OCI-LY1 (cell line): Measurements from ENCODE around the gene LLGL2.
"Not testable (repeated sequence)": the region's sequence is repeated elsewhere in the genome, so short reads cannot be mapped to it uniquely, and the experiment has no call there.

Experiments
- EZH2 ChIP-seq: fragments of 200-600 bp; sonication (generic), shearing (Covaris generic); IDR thresholded peaks from 2 replicates; pipeline ENCODE4 v1.8.0; 2017; ENCODE audit warnings: borderline replicate concordance, mixed run types, mild to moderate bottlenecking, antibody characterized with exemption, low read length, moderate library complexity, mixed read lengths
- TF ChIP-seq, protein P1 (sequence below): fragments of 200-600 bp; sonication (generic), shearing (Covaris generic); IDR thresholded peaks from 2 replicates; pipeline ENCODE4 v1.5.1; 2017; ENCODE audit warnings: mild to moderate bottlenecking, antibody characterized with exemption, low read length, moderate library complexity, mixed read lengths

DNA sequence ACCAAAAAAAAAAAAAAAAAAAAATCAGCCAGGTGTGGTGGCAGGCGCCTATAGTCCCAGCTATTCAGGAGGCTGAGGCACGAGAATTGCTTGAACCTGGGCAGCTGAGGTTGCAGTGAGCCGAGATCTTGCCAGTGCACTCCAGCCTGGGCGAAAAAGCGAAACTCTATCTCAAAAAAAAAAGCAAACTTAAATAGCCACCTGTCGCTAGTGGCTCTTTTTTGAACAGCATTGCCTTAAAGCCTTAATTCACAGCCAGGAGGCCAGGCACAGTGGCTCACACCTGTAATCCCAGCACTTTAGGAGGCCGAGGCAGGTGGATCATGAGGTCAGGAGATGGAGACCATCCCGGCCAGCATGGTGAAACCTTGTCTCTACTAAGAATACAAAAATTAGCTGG, 5.1 kb upstream of the LLGL2 start:
- TF ChIP-seq, protein P1, sequence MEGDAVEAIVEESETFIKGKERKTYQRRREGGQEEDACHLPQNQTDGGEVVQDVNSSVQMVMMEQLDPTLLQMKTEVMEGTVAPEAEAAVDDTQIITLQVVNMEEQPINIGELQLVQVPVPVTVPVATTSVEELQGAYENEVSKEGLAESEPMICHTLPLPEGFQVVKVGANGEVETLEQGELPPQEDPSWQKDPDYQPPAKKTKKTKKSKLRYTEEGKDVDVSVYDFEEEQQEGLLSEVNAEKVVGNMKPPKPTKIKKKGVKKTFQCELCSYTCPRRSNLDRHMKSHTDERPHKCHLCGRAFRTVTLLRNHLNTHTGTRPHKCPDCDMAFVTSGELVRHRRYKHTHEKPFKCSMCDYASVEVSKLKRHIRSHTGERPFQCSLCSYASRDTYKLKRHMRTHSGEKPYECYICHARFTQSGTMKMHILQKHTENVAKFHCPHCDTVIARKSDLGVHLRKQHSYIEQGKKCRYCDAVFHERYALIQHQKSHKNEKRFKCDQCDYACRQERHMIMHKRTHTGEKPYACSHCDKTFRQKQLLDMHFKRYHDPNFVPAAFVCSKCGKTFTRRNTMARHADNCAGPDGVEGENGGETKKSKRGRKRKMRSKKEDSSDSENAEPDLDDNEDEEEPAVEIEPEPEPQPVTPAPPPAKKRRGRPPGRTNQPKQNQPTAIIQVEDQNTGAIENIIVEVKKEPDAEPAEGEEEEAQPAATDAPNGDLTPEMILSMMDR, result not testable (repeated sequence)
- not testable (repeated sequence) for TF ChIP-seq EZH2
